Kidney (tissue), 2 donors: Measurements from ENCODE around the gene PSG6. TPM values are rescaled to one million over a fixed set of nuclear protein-coding genes. Genes with fewer than 3 reads are reported as not detected.

Experiments
- polyA plus RNA-seq: library from polyadenylated mRNA; stranded (reverse); fragments of 350-450 nt; fragmentation: Illumina TruSeq; extraction: RNeasy Lipid Tissue Mini Kit (QIAGEN cat#74804); gene quantifications from one replicate; pipeline ENCODE4 v1.2.3, GENCODE V29; 2014; ENCODE audit warnings: low read depth, low replicate concordance; ENCODE audit not compliant: insufficient read depth
- total RNA-seq: library from RNA; stranded (reverse); fragmentation: NEBNext Ultra II Directional; extraction: Animal tissue kit (Norgen Biotek cat#: 25700); gene quantifications from one replicate; pipeline ENCODE4 v1.2.1, GENCODE V29; 2021
- donor health status: DM: yes; HTN: yes; CAD: no.

PSG6 gene
- total and polyA plus RNA-seq, 2 donors from 2014 or later = not detected

Other genes starting within 250 kb of the PSG6 start
- not detected for gene PSG3, start 177.4 kb downstream of the PSG6 start, total RNA-seq
- gene PSG3, start 177.4 kb downstream of the PSG6 start, polyA plus RNA-seq = not detected
- not detected for gene PSG8, start 152.2 kb downstream of the PSG6 start, total RNA-seq
- not detected for gene PSG8, start 152.2 kb downstream of the PSG6 start, polyA plus RNA-seq
- not detected for gene PSG1, start 38.2 kb downstream of the PSG6 start, total RNA-seq
- gene PSG1, start 38.2 kb downstream of the PSG6 start, polyA plus RNA-seq = not detected
- gene PSG7, start 19.3 kb upstream of the PSG6 start, total RNA-seq = not detected
- not detected for gene PSG7, start 19.3 kb upstream of the PSG6 start, polyA plus RNA-seq
- gene PSG11, start 108.6 kb upstream of the PSG6 start, total RNA-seq = not detected
- gene PSG11, start 108.6 kb upstream of the PSG6 start, polyA plus RNA-seq = not detected
- gene PSG2, start 164.8 kb upstream of the PSG6 start, total RNA-seq = not detected
- not detected for gene PSG2, start 164.8 kb upstream of the PSG6 start, polyA plus RNA-seq